Dendritic cell treated with granulocyte-macrophage colony-stimulating factor and Interleukin-4, amounts not matched to agents 40 ng/mL and 50 ng/mL, for 4 days (primary cell): ENCODE data around the gene KIT.

Experiments
- H3K27ac Mint-ChIP-seq: one replicate; pipeline ENCODE4 v1.8.0; 2022; ENCODE audit warnings: mild to moderate bottlenecking, mixed read lengths
- H3K27me3 Mint-ChIP-seq: one replicate; pipeline ENCODE4 v1.8.0; 2022; ENCODE audit warnings: mild to moderate bottlenecking, mixed read lengths
- H3K36me3 Mint-ChIP-seq: one replicate; pipeline ENCODE4 v1.8.0; 2022; ENCODE audit warnings: low read depth, mixed read lengths
- H3K4me1 Mint-ChIP-seq: one replicate; pipeline ENCODE4 v1.8.0; 2022; ENCODE audit warnings: low read depth, mixed read lengths
- H3K4me3 Mint-ChIP-seq: one replicate; pipeline ENCODE4 v1.8.0; 2022; ENCODE audit warnings: mild to moderate bottlenecking, moderate library complexity, mixed read lengths
- H3K9me3 Mint-ChIP-seq: one replicate; pipeline ENCODE4 v1.8.0; 2022; ENCODE audit warnings: mixed read lengths
- intact Hi-C: fragments of 100-400 bp; cut with micrococcal nuclease; formaldehyde crosslinking; loops from one replicate; pipeline ENCODE4 v1.15.0; 2022

KIT gene

DNA sequence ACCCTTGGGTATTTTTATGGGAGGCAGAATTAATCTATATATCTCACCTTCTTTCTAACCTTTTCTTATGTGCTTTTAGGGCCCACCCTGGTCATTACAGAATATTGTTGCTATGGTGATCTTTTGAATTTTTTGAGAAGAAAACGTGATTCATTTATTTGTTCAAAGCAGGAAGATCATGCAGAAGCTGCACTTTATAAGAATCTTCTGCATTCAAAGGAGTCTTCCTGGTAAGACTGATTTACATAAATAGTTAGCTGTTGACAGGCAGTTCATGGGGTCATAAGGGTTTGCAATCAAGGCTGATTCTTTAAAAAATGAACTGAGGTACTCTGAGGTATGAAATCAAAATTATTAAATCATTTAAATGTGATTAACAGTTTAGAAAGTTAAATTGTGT is 71.5 kb downstream of the KIT start:
- intact Hi-C loops, result no loop called here
- no peaks in the 10 kb centered on the region for H3K27me3 Mint-ChIP-seq
- H3K4me1 Mint-ChIP-seq, result no peaks in the 10 kb centered on the region
- no peak overlapping the region for H3K4me3 Mint-ChIP-seq
- no peaks in the 10 kb centered on the region for H3K36me3 Mint-ChIP-seq
- H3K27ac Mint-ChIP-seq, result no peak overlapping the region
- no peaks in the 10 kb centered on the region for H3K9me3 Mint-ChIP-seq

DNA sequence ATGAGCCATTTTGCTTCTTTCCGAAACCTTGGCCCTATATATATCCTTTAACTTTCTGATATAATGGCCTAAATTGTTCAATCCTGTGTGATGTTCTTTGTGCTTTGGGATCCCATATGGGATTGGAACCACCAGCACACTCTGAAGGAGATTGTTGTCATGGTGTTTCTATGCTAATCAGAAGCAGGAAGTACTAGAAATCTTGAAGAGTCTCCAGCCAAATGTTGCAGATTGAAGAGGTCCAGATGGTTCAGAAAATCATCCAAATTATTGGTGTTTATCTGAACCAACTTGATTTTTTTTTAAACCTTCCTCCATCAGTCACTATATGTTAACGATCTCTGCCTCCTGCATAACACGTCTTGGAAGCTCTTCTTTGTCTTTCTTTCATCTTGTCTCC is 72.8 kb downstream of the KIT start:
- Mint-ChIP-seq H3K36me3 (no peaks in the 10 kb centered on the region), H3K4me1 (no peaks in the 10 kb centered on the region), H3K27me3 (no peaks in the 10 kb centered on the region), H3K27ac (no peak overlapping the region), H3K9me3 (no peaks in the 10 kb centered on the region), H3K4me3 (no peak overlapping the region)
- intact Hi-C loops, result no loop called here

DNA sequence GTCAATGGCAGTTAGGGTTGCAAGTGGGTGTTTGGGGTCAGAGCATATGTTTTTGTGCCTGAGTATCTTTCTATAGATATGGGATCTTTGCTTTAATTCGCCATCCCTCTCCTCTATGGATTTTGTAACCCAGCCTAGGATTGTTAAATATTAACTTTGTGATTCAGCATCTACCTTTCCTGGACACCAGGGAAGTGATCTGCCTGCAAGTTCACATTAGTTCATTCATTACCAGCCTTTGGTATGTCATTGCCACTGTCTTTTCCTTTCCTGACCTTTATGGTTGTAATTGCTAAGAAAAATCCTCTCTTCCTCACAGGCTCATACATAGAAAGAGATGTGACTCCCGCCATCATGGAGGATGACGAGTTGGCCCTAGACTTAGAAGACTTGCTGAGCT is 73.8 kb downstream of the KIT start:
- H3K27ac Mint-ChIP-seq, result no peak overlapping the region
- no peak overlapping the region for H3K4me3 Mint-ChIP-seq
- intact Hi-C loops, result no loop called here
- no peaks in the 10 kb centered on the region for H3K36me3 Mint-ChIP-seq
- H3K9me3 Mint-ChIP-seq, result no peaks in the 10 kb centered on the region
- no peaks in the 10 kb centered on the region for H3K4me1 Mint-ChIP-seq
- H3K27me3 Mint-ChIP-seq, result no peaks in the 10 kb centered on the region

GRCh38 chr4:54731976-54732375 is 74.2 kb downstream of the KIT start:
- H3K27ac Mint-ChIP-seq, result no peak overlapping the region
- H3K27me3 Mint-ChIP-seq, result no peaks in the 10 kb centered on the region
- H3K4me3 Mint-ChIP-seq, result no peak overlapping the region
- intact Hi-C loops, result no loop called here
- H3K9me3 Mint-ChIP-seq, result no peaks in the 10 kb centered on the region
- H3K4me1 Mint-ChIP-seq, result peaks cover 2% of the 10 kb centered on the region
- no peaks in the 10 kb centered on the region for H3K36me3 Mint-ChIP-seq

GRCh38 chr4:54737421-54737820 is 79.7 kb downstream of the KIT start:
- H3K27me3 Mint-ChIP-seq, result no peaks in the 10 kb centered on the region
- no peaks in the 10 kb centered on the region for H3K36me3 Mint-ChIP-seq
- intact Hi-C loops, result no loop called here

DNA sequence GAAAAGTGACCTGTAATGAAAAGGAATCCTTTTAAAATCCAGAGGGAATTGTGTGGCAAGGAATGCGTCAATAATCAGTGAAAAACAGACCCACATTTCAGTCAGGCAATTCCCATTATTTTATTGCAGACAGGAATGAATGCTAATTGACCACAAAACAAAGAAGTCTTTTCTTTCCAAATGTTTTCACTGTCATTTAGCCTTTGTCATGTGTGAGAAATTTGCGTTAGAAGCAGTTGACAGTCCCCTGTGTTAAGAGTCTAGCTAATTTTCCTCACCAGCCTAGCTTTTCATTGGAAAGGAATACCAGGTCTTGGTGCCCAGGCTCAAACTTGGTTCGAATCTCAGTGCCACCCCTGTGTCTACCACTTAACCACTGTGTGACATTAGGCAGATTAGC is 83.4 kb downstream of the KIT start:
- Mint-ChIP-seq H3K27ac (no peak overlapping the region), H3K4me1 (peaks cover 40% of the 10 kb centered on the region), H3K36me3 (no peaks in the 10 kb centered on the region), H3K27me3 (no peaks in the 10 kb centered on the region), H3K4me3 (no peak overlapping the region), H3K9me3 (no peaks in the 10 kb centered on the region)
- intact Hi-C loops, result no loop called here

More at GRCh38 chr4:54737421-54737820, 79.7 kb downstream of the KIT start:
- no peak overlapping the region for H3K4me3 Mint-ChIP-seq
- H3K27ac Mint-ChIP-seq, result no peak overlapping the region
- peaks cover 24% of the 10 kb centered on the region for H3K4me1 Mint-ChIP-seq
- no peaks in the 10 kb centered on the region for H3K9me3 Mint-ChIP-seq

GRCh38 chr4:54742636-54743399 is 85.1 kb downstream of the KIT start:
- no peak overlapping the region for H3K4me3 Mint-ChIP-seq
- H3K9me3 Mint-ChIP-seq, result no peaks in the 10 kb centered on the region
- H3K27me3 Mint-ChIP-seq, result no peaks in the 10 kb centered on the region
- peaks cover 29% of the 10 kb centered on the region for H3K4me1 Mint-ChIP-seq
- no peaks in the 10 kb centered on the region for H3K36me3 Mint-ChIP-seq
- H3K27ac Mint-ChIP-seq, result peak overlapping the region; percentile 50
- intact Hi-C loops, result no loop called here

DNA sequence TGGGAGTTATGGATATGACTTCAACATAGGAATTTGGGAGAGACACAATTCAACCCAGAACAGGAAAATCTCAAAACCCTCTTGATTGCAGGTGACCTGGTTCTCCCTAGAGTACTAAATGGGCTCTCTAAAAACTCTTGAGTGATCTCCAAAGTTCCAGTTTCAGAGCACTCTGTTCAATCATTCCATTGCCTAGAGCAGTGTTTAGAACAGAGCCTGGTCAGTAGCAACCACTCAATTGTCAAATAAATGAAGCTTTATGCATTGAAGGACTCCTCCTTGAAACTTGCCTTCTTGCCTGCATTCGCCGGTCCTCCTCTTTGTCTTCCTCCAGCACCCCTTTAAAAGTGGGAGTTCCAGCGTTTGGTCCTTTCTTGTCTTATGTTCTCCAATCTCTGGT is 85.8 kb downstream of the KIT start:
- Mint-ChIP-seq H3K36me3 (no peaks in the 10 kb centered on the region), H3K4me1 (peaks cover 25% of the 10 kb centered on the region), H3K27ac (no peak overlapping the region), H3K27me3 (no peaks in the 10 kb centered on the region), H3K4me3 (no peak overlapping the region), H3K9me3 (no peaks in the 10 kb centered on the region)
- intact Hi-C loops, result no loop called here

- Mint-ChIP-seq H3K4me1 (peaks cover 23% of the 10 kb centered on the region), H3K27ac (no peak overlapping the region), H3K9me3 (no peaks in the 10 kb centered on the region), H3K4me3 (no peak overlapping the region), H3K36me3 (no peaks in the 10 kb centered on the region), H3K27me3 (no peaks in the 10 kb centered on the region)
- intact Hi-C loops, result no loop called here
These were observed 86.7 kb downstream of the KIT start for GRCh38 chr4:54744487-54744886.

- intact Hi-C loops, result no loop called here
- no peaks in the 10 kb centered on the region for H3K9me3 Mint-ChIP-seq
- no peaks in the 10 kb centered on the region for H3K36me3 Mint-ChIP-seq
- H3K4me3 Mint-ChIP-seq, result no peak overlapping the region
- no peak overlapping the region for H3K27ac Mint-ChIP-seq
- peaks cover 23% of the 10 kb centered on the region for H3K4me1 Mint-ChIP-seq
- H3K27me3 Mint-ChIP-seq, result no peaks in the 10 kb centered on the region
These were observed 87.4 kb downstream of the KIT start for GRCh38 chr4:54745031-54745770.

GRCh38 chr4:54746218-54746617 is 88.5 kb downstream of the KIT start:
- Mint-ChIP-seq H3K27me3 (no peaks in the 10 kb centered on the region), H3K4me1 (peaks cover 23% of the 10 kb centered on the region), H3K4me3 (no peak overlapping the region), H3K36me3 (no peaks in the 10 kb centered on the region), H3K27ac (no peak overlapping the region), H3K9me3 (no peaks in the 10 kb centered on the region)
- intact Hi-C loops, result no loop called here

- Mint-ChIP-seq H3K4me3 (no peak overlapping the region), H3K36me3 (no peaks in the 10 kb centered on the region), H3K27me3 (no peaks in the 10 kb centered on the region), H3K4me1 (peaks cover 10% of the 10 kb centered on the region), H3K27ac (no peak overlapping the region), H3K9me3 (peaks cover 3% of the 10 kb centered on the region)
- intact Hi-C loops, result no loop called here
These were observed 92.6 kb downstream of the KIT start for GRCh38 chr4:54750341-54750740.

DNA sequence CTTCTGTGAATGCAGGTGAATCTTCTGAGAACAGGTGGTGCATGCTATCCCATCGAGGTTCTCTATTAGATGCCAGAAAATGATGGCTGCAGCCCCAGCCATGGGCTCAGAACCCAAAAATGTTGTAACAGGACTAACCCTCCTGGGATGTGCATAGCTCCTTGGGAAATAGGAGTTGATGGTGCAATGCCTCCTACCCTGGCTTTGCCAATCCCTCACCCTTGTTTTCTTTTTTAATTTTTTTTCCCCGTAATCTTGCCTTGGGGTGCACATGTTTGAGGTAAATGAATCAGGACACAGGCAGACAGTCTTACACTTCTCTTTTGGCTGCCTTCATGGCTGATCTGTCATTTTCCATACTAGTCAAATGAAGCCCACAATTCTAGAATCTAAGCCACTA is 96.6 kb downstream of the KIT start:
- H3K27ac Mint-ChIP-seq, result no peak overlapping the region
- H3K9me3 Mint-ChIP-seq, result peaks cover 17% of the 10 kb centered on the region
- no peaks in the 10 kb centered on the region for H3K36me3 Mint-ChIP-seq
- peaks cover 20% of the 10 kb centered on the region for H3K4me1 Mint-ChIP-seq
- no peak overlapping the region for H3K4me3 Mint-ChIP-seq
- intact Hi-C loops, result no loop called here
- no peaks in the 10 kb centered on the region for H3K27me3 Mint-ChIP-seq

DNA sequence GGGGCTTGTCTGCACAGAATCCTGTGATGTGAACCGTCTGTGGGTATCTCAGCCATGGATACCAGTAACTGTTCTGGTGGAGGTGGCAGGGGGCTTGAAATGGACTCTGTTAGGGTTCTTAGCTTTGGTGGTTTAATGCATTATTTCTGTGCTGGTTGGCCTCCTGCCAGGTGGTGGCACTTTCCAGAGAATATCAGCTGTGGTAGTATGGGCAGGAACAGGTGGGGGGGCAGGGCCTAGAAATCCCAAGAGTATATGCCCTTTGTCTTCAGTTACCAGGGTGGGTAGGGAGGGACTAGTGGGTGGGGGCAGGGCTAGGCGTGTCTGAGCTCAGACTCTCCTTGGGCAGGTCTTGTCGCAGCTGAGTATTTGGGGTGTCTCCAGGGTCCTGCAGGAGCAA is 106.7 kb downstream of the KIT start:
- Mint-ChIP-seq H3K27me3 (no peaks in the 10 kb centered on the region), H3K4me1 (peaks cover 9% of the 10 kb centered on the region), H3K27ac (no peak overlapping the region), H3K4me3 (no peak overlapping the region), H3K36me3 (no peaks in the 10 kb centered on the region), H3K9me3 (peaks cover 11% of the 10 kb centered on the region)
- intact Hi-C loops, result no loop called here

- H3K27me3 Mint-ChIP-seq, result no peaks in the 10 kb centered on the region
- intact Hi-C loops, result no loop called here
- no peak overlapping the region for H3K27ac Mint-ChIP-seq
- peaks cover 9% of the 10 kb centered on the region for H3K9me3 Mint-ChIP-seq
- H3K4me3 Mint-ChIP-seq, result no peak overlapping the region
- H3K36me3 Mint-ChIP-seq, result no peaks in the 10 kb centered on the region
- no peaks in the 10 kb centered on the region for H3K4me1 Mint-ChIP-seq
These were observed 109.6 kb downstream of the KIT start for GRCh38 chr4:54767376-54767775.
